ENCODE results near the gene GPR39.

GPR39 gene

GRCh38 chr2:132549935-132550670 lies 133.5 kb downstream of the GPR39 start:
- DNase-seq: no peak
- no peaks in the 10 kb centered on the region for H3K9me3 Mint-ChIP-seq
- H3K4me3 Mint-ChIP-seq: no peak overlapping the region
- TF ChIP-seq CTCF (IDR thresholded peaks at IDR 0.05): no peak
- no peak overlapping the region for H3K27ac Mint-ChIP-seq
- no peaks in the 10 kb centered on the region for H3K27me3 Mint-ChIP-seq (ENCODE audit: low read depth, poor library complexity)
- no peaks in the 10 kb centered on the region for H3K36me3 Mint-ChIP-seq (ENCODE audit: low read depth)
- peaks cover 19% of the 10 kb centered on the region for H3K4me1 Mint-ChIP-seq

- no peak for TF ChIP-seq CTCF (IDR thresholded peaks at IDR 0.05)
- no peaks in the 10 kb centered on the region for H3K36me3 Mint-ChIP-seq (ENCODE audit: low read depth)
- peaks cover 19% of the 10 kb centered on the region for H3K4me1 Mint-ChIP-seq
- no peak overlapping the region for H3K4me3 Mint-ChIP-seq
- no peak for DNase-seq
- no peaks in the 10 kb centered on the region for H3K9me3 Mint-ChIP-seq
- H3K27ac Mint-ChIP-seq: no peak overlapping the region
- H3K27me3 Mint-ChIP-seq (ENCODE audit: low read depth, poor library complexity): no peaks in the 10 kb centered on the region
These were observed 134.3 kb downstream of the GPR39 start for GRCh38 chr2:132550946-132551345.

- TF ChIP-seq CTCF (IDR thresholded peaks at IDR 0.05): no peak
- no peaks in the 10 kb centered on the region for H3K36me3 Mint-ChIP-seq (ENCODE audit: low read depth)
- H3K4me1 Mint-ChIP-seq: peaks cover 41% of the 10 kb centered on the region
- H3K27ac Mint-ChIP-seq: no peak overlapping the region
- H3K4me3 Mint-ChIP-seq: no peak overlapping the region
- DNase-seq: no peak
- H3K27me3 Mint-ChIP-seq (ENCODE audit: low read depth, poor library complexity): peaks cover 5% of the 10 kb centered on the region
- H3K9me3 Mint-ChIP-seq: no peaks in the 10 kb centered on the region
These were observed 141.1 kb downstream of the GPR39 start for GRCh38 chr2:132557694-132558093.

GRCh38 chr2:132559326-132559725 lies 142.7 kb downstream of the GPR39 start:
- no peak for TF ChIP-seq CTCF (IDR thresholded peaks at IDR 0.05)
- H3K27ac Mint-ChIP-seq: peak overlapping the region; percentile 9

GRCh38 chr2:132559921-132560320 lies 143.3 kb downstream of the GPR39 start:
- peaks cover 5% of the 10 kb centered on the region for H3K27me3 Mint-ChIP-seq (ENCODE audit: low read depth, poor library complexity)
- DNase-seq: no peak
- no peak overlapping the region for H3K4me3 Mint-ChIP-seq
- H3K36me3 Mint-ChIP-seq (ENCODE audit: low read depth): no peaks in the 10 kb centered on the region
- peaks cover 50% of the 10 kb centered on the region for H3K4me1 Mint-ChIP-seq
- TF ChIP-seq CTCF (IDR thresholded peaks at IDR 0.05): no peak
- peak overlapping the region; percentile 9 for H3K27ac Mint-ChIP-seq
- H3K9me3 Mint-ChIP-seq: peaks cover under 1% of the 10 kb centered on the region

More at GRCh38 chr2:132559326-132559725, 142.7 kb downstream of the GPR39 start:
- Mint-ChIP-seq H3K9me3 (no peaks in the 10 kb centered on the region), H3K27me3 (ENCODE audit: low read depth, poor library complexity) (peaks cover 5% of the 10 kb centered on the region), H3K4me3 (no peak overlapping the region), H3K4me1 (peaks cover 47% of the 10 kb centered on the region), H3K36me3 (ENCODE audit: low read depth) (no peaks in the 10 kb centered on the region)
- no peak for DNase-seq

GRCh38 chr2:132560562-132560961 lies 144.0 kb downstream of the GPR39 start:
- Mint-ChIP-seq H3K27ac (peak overlapping the region; percentile 74), H3K36me3 (ENCODE audit: low read depth) (no peaks in the 10 kb centered on the region), H3K4me1 (peaks cover 50% of the 10 kb centered on the region), H3K9me3 (peaks cover 5% of the 10 kb centered on the region), H3K4me3 (no peak overlapping the region), H3K27me3 (ENCODE audit: low read depth, poor library complexity) (peaks cover 5% of the 10 kb centered on the region)
- no peak for DNase-seq
- TF ChIP-seq CTCF (IDR thresholded peaks at IDR 0.05): no peak
